Measurements from ENCODE around the gene CACNB4. TPM values are rescaled to one million over a fixed set of nuclear protein-coding genes. Genes with fewer than 3 reads are reported as not detected.

The CACNB4 gene
- total and polyA plus RNA-seq, 9 of the 15 experiments (the other 6 are each of a cell fraction or from before 2014, with no cell fraction given) = 0.01 to 0.20 (median 0.04) TPM; not detected in 1

GRCh38 chr2:151793123-151793522 is 305.7 kb downstream of the CACNB4 start:
- no peaks in the 10 kb centered on the region for H3K27me3 ChIP-seq (ENCODE audit: control insufficient read depth in 2 of 2, insufficient read depth in 2 of 2, low read length in 2 of 2)
- no peak overlapping the region for H3K27ac ChIP-seq (ENCODE audit: extremely low read depth, low read depth, low read length)
- FAIRE-seq = no peak
- H3K36me3 ChIP-seq (ENCODE audit: control insufficient read depth, insufficient read depth, low read length) = peaks cover 27% of the 10 kb centered on the region
- H3K4me3 ChIP-seq = no peak overlapping the region
- no peaks in the 10 kb centered on the region for H3K9me3 ChIP-seq (replicated peaks; ENCODE audit: control insufficient read depth, insufficient read depth, low read depth, low read length)
- no peak overlapping the region for H2AFZ ChIP-seq (ENCODE audit: low read depth, low read length)
- in situ Hi-C loops (cut with MboI) (no loop called here), intact Hi-C loops (cut with micrococcal nuclease) (no loop called here)
- WGBS (ENCODE audit: insufficient coverage, low coverage, missing lambda C conversion rate) = 90% methylated on average over 3 of the region's 3 CpGs
- no peak overlapping the region for H3K9ac ChIP-seq (ENCODE audit: insufficient read depth in 1 of 2, low read depth in 2 of 2, low read length in 2 of 2)
- no peaks in the 10 kb centered on the region for H3K9me1 ChIP-seq (ENCODE audit: control insufficient read depth, insufficient read depth, low read length)
- BruUV-seq (replicated peaks) = no TSS peak
- no peak overlapping the region for H3K4me2 ChIP-seq (ENCODE audit: insufficient read depth, low read length)
- DNase-seq (ENCODE audit: extremely low read depth in 1 of 4, low spot score in 3 of 4) = no peak
- peaks cover 11 to 22% of the 10 kb centered on the region in 2 experiments; a peak in 4 of 5 replicates for H3K4me1 ChIP-seq (replicated peaks in 1 of 2; ENCODE audit: control insufficient read depth in 2 of 2, insufficient read depth in 2 of 2, low read length in 2 of 2)
- no peaks in the 10 kb centered on the region for H4K20me1 ChIP-seq (replicated peaks; ENCODE audit: control insufficient read depth, insufficient read depth, low read length)
- no peaks in the 10 kb centered on the region for H3K79me2 ChIP-seq (ENCODE audit: control insufficient read depth, insufficient read depth, low read length)
- CTCF ChIA-PET (ENCODE audit: low intra/inter-chr PET ratio) = no interaction called here
- 0 out of 3 replicates have a peak, but pooled peaks have one; percentile 8 for ATAC-seq
- POLR2A ChIA-PET = interaction anchor here (0.6 kb wide), 1 partner anchor 31 kb away, joined by 3 read pairs; no protein-coding TSS in a partner anchor
- TF ChIP-seq SIX5 (IDR thresholded peaks at IDR 0.05; ENCODE audit: borderline replicate concordance in 1 of 2, insufficient read depth in 1 of 2, low read depth in 1 of 2, low read length in 2 of 2) (no peak), CEBPG (CRISPR knock-in tag; IDR thresholded peaks at IDR 0.05) (no peak), CEBPG (tag; conservative IDR thresholded peaks at IDR 0.05 in 1 of 2, IDR thresholded peaks at IDR 0.05 in 1 of 2) (peak in 1 of 2 experiments; percentile 94; a peak in 2 of 4 replicates), SUPT5H (IDR thresholded peaks at IDR 0.05) (no peak), ATF3 (IDR thresholded peaks at IDR 0.05) (peak; percentile 66), ATF3 (CRISPR knock-in tag; conservative IDR thresholded peaks at IDR 0.05) (no peak), BRD9 (IDR thresholded peaks at IDR 0.05; ENCODE audit: low read depth, partially characterized antibody) (no peak), SMARCA4 (IDR thresholded peaks at IDR 0.05) (no peak), CREBBP (IDR thresholded peaks at IDR 0.05; ENCODE audit: low read depth, low read length) (no peak), GTF2F1 (IDR thresholded peaks at IDR 0.05; ENCODE audit: low read depth, low read length) (no peak), ZNF830 (CRISPR knock-in tag; IDR thresholded peaks at IDR 0.05) (no peak), ETS1 (conservative IDR thresholded peaks at IDR 0.05; ENCODE audit: control insufficient read depth, low read depth, low read length) (no peak), EP300 (IDR thresholded peaks at IDR 0.05; ENCODE audit: low read length) (peak; percentile 17; the same call in 1 of the 2 replicates), POLR2H (tag; IDR thresholded peaks at IDR 0.05; ENCODE audit: low read depth) (peak; percentile 64), ZNF518B (CRISPR knock-in tag; IDR thresholded peaks at IDR 0.05) (no peak), ZNF57 (CRISPR knock-in tag; IDR thresholded peaks at IDR 0.05) (no peak), CBFA2T3 (IDR thresholded peaks at IDR 0.05) (no peak), KLF16 (IDR thresholded peaks at IDR 0.05) (no peak)

Data from K562 (cell line).